ENCODE measurements around the gene ELK3.

- TF ChIP-seq CTCF (conservative IDR thresholded peaks at IDR 0.05 in 1 of 2, IDR thresholded peaks at IDR 0.05 in 1 of 2; ENCODE audit: extremely low read depth in 1 of 2, insufficient read depth in 1 of 2, low read depth in 1 of 2, low read length in 2 of 2) (no peak), EZH2 (IDR thresholded peaks at IDR 0.05; ENCODE audit: borderline replicate concordance, low read length) (no peak)
These were observed 40.7 kb downstream of the ELK3 start for GRCh38 chr12:96234591-96235483.

Measured in mammary epithelial cell (primary cell).